Right lobe of liver (tissue), 4 donors: ENCODE results near the gene TPRG1L.

Experiments used
- POLR2A ChIP-seq: fragments of 450-650 bp; IDR thresholded peaks from one replicate; pipeline ENCODE4 v1.6.1; 2017; ENCODE audit warnings: antibody characterized with exemption, mild to moderate bottlenecking
- TF ChIP-seq, protein P1 (sequence below), 4 donors: fragments of 200-600 bp in 3 of 4; fragments of 450-650 bp in 1 of 4; IDR thresholded peaks; one replicate each; pipeline versions ENCODE4 v1.5.1 to v1.8.0; 2016 to 2022; ENCODE audit warnings: antibody characterized with exemption in 4 of 4, mild to moderate bottlenecking in 2 of 4
- donor health status: DM: no; HTN: no; CAD: no.
- donor health status: DM: no; HTN: no; CAD: no.
- donor health status: DM: no; HTN: yes; CAD: no.

DNA sequence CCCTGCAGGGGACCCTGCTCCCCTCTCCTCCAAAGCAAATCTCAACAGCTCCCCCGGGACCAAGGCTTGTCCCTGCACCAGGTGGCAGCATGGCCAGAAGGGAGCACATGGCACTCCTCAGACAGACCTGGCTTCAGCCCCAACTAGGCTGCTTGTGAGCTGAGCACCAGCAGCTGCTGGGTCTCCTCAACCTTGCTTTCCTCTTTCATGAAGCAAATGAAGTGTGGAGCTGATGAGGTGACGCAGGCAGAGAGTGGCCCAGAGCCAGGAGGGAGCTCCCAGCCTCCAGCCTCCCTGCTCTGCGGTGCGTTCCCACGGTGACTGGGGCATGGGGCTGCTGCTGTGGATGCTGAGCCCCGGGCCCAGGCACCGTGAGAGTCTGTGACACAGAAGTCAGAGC lies 47.5 kb upstream of the TPRG1L start:
- TF ChIP-seq, protein P1, sequence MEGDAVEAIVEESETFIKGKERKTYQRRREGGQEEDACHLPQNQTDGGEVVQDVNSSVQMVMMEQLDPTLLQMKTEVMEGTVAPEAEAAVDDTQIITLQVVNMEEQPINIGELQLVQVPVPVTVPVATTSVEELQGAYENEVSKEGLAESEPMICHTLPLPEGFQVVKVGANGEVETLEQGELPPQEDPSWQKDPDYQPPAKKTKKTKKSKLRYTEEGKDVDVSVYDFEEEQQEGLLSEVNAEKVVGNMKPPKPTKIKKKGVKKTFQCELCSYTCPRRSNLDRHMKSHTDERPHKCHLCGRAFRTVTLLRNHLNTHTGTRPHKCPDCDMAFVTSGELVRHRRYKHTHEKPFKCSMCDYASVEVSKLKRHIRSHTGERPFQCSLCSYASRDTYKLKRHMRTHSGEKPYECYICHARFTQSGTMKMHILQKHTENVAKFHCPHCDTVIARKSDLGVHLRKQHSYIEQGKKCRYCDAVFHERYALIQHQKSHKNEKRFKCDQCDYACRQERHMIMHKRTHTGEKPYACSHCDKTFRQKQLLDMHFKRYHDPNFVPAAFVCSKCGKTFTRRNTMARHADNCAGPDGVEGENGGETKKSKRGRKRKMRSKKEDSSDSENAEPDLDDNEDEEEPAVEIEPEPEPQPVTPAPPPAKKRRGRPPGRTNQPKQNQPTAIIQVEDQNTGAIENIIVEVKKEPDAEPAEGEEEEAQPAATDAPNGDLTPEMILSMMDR (IDR thresholded peaks at IDR 0.05), result no peak
- no peak for TF ChIP-seq POLR2A
